Kidney (tissue), 14 donors: Measurements from ENCODE around the gene ADGRF4. TPM values are rescaled to one million over a fixed set of nuclear protein-coding genes. Genes with fewer than 3 reads are reported as not detected.

Experiments used
- DNase-seq, 5 donors: peaks; one replicate each; pipeline ENCODE4 v3.0.0-alpha.2; 2013 to 2020
- FAIRE-seq: peaks from 2 replicates; lab custom pipeline; 2012; peaks lifted over from hg19 to GRCh38; lab: Jason Lieb, UNC
- H3K27ac ChIP-seq, 2 donors: one replicate each; pipeline ENCODE4 v1.7.0; 2013; ENCODE audit warnings: low read depth in 2 of 2, low read length in 2 of 2, inconsistent platforms in 1 of 2
- H3K27me3 ChIP-seq: one replicate; pipeline ENCODE4 v1.7.1; 2013; ENCODE audit warnings: low read length, inconsistent platforms; ENCODE audit not compliant: control insufficient read depth, insufficient read depth
- H3K36me3 ChIP-seq, 3 donors: one replicate each; pipeline versions ENCODE4 v1.7.0 to v1.7.1; 2013; ENCODE audit warnings: low read length in 3 of 3, control low read depth in 1 of 3, inconsistent platforms in 1 of 3; ENCODE audit not compliant: insufficient read depth in 3 of 3, control insufficient read depth in 2 of 3
- H3K4me1 ChIP-seq, 3 donors: one replicate each; pipeline versions ENCODE4 v1.7.0 to v1.7.1; 2013; ENCODE audit warnings: low read length in 3 of 3, inconsistent platforms in 1 of 3, low read depth in 1 of 3; ENCODE audit not compliant: control insufficient read depth in 2 of 3, insufficient read depth in 2 of 3
- H3K4me3 ChIP-seq, 3 donors: one replicate each; pipeline versions ENCODE4 v1.7.0 to v1.8.1; 2013; ENCODE audit warnings: low read length in 3 of 3, control low read depth in 1 of 3, inconsistent platforms in 1 of 3
- H3K9ac ChIP-seq, 3 donors: one replicate each; pipeline versions ENCODE4 v1.7.0 to v1.7.1; 2013; ENCODE audit warnings: low read length in 3 of 3, control low read depth in 1 of 3, inconsistent platforms in 1 of 3
- H3K9me3 ChIP-seq, 3 donors: one replicate each; pipeline versions ENCODE4 v1.7.0 to v1.7.1; 2013; ENCODE audit warnings: low read length in 3 of 3, control low read depth in 1 of 3, inconsistent platforms in 1 of 3; ENCODE audit not compliant: control insufficient read depth in 2 of 3, insufficient read depth in 1 of 3
- CTCF ChIP-seq: IDR thresholded peaks from 3 replicates; pipeline ENCODE4 v1.5.1; 2012; ENCODE audit warnings: mild to moderate bottlenecking, moderate library complexity, borderline replicate concordance; ENCODE audit not compliant: insufficient read depth; ENCODE audit errors: extremely low read depth
- intact Hi-C: fragments of 100-400 bp; cut with DNase I; formaldehyde crosslinking; loops from one replicate; pipeline ENCODE4 v1.11.1; 2022
- polyA plus RNA-seq: library from polyadenylated mRNA; stranded (reverse); fragments of 350-450 nt; fragmentation: Illumina TruSeq; extraction: RNeasy Lipid Tissue Mini Kit (QIAGEN cat#74804); gene quantifications from one replicate; pipeline ENCODE4 v1.2.3, GENCODE V29; 2014; ENCODE audit warnings: low read depth, low replicate concordance; ENCODE audit not compliant: insufficient read depth
- total RNA-seq: library from RNA; stranded (reverse); fragmentation: NEBNext Ultra II Directional; extraction: Animal tissue kit (Norgen Biotek cat#: 25700); gene quantifications from one replicate; pipeline ENCODE4 v1.2.1, GENCODE V29; 2021
- donor health status: control.
- donor health status: control.
- donor health status: control.
- donor health status: control.
- donor health status: control.
- donor health status: DM: yes; HTN: yes; CAD: no.
- donor health status: Normal renal cell carcinoma (clear cell type).

ADGRF4 gene
- total and polyA plus RNA-seq, 2 donors from 2014 or later: not detected

GRCh38 chr6:47767102-47767501 lies 68.7 kb downstream of the ADGRF4 start:
- Histone ChIP-seq H3K4me1 (no peaks in the 10 kb centered on the region), H3K9ac (no peak overlapping the region), H3K4me3 (no peak overlapping the region), H3K27me3 (no peaks in the 10 kb centered on the region), H3K36me3 (no peaks in the 10 kb centered on the region), H3K9me3 (no peaks in the 10 kb centered on the region), H3K27ac (no peak overlapping the region)
- FAIRE-seq (no peak), DNase-seq (no peak)
- intact Hi-C loops: no loop called here
- no peak for TF ChIP-seq CTCF

GRCh38 chr6:47769982-47770381 lies 71.6 kb downstream of the ADGRF4 start:
- Histone ChIP-seq H3K4me3 (no peak overlapping the region), H3K4me1 (no peaks in the 10 kb centered on the region), H3K9ac (no peak overlapping the region), H3K27me3 (no peaks in the 10 kb centered on the region), H3K27ac (no peak overlapping the region), H3K36me3 (no peaks in the 10 kb centered on the region), H3K9me3 (no peaks in the 10 kb centered on the region)
- FAIRE-seq (no peak), DNase-seq (no peak)
- intact Hi-C loops: no loop called here
- no peak for TF ChIP-seq CTCF

Other genes with a start within 250 kb of the ADGRF4 start
- gene CD2AP, start 220.8 kb upstream of the ADGRF4 start, total RNA-seq: 87.6 TPM
- 19.5 TPM for gene CD2AP, start 220.8 kb upstream of the ADGRF4 start, polyA plus RNA-seq
- 0.16 TPM for gene OPN5, start 83.5 kb downstream of the ADGRF4 start, total RNA-seq
- gene OPN5, start 83.5 kb downstream of the ADGRF4 start, polyA plus RNA-seq: not detected